IMR-90 (cell line): ENCODE measurements around the gene CCDC170. TPM values are rescaled to one million over a fixed set of nuclear protein-coding genes. Genes with fewer than 3 reads are reported as not detected.

Experiments used
- ATAC-seq: fragments of 200-7000 bp; cut with Tn5 transposase; 2 replicates; pipeline ENCODE4 v1.9.1; 2020; ENCODE audit warnings: low read depth, mild to moderate bottlenecking, moderate library complexity
- BruUV-seq: library from RNA; stranded (reverse); fragments of 400-500 nt; replicated peaks from 2 replicates; lab custom pipeline; 2021; lab: Mats Ljungman, UMichigan
- CTCF ChIA-PET: fragments of 300-600 bp; formaldehyde crosslinking; extraction: SDS; loops from one replicate; lab custom pipeline; 2021; ENCODE audit warnings: antibody characterized with exemption; lab: Yijun Ruan, JAX
- POLR2A ChIA-PET: fragments of 300-600 bp; sonication (Branson Sonifier 250); formaldehyde crosslinking; loops from one replicate; lab custom pipeline; 2022; ENCODE audit warnings: antibody characterized with exemption; ENCODE audit not compliant: unreplicated experiment; lab: Charles Lee
- DNase-seq: peaks from one replicate; pipeline ENCODE4 v3.0.0; 2013
- H2AFZ ChIP-seq: replicated peaks from 2 replicates; pipeline ENCODE3; 2013; ENCODE audit warnings: low read length, mild to moderate bottlenecking; ENCODE audit not compliant: poor library complexity
- H2AK5ac ChIP-seq: 2 replicates; pipeline ENCODE4 v1.6.1; 2013; ENCODE audit warnings: low read depth, low read length, inconsistent platforms
- H2AK9ac ChIP-seq: replicated peaks from 2 replicates; pipeline ENCODE3; 2013; ENCODE audit warnings: mild to moderate bottlenecking, low read depth, low read length, moderate library complexity; ENCODE audit not compliant: poor library complexity
- H2BK120ac ChIP-seq: 2 replicates; pipeline ENCODE4 v1.6.1; 2013; ENCODE audit warnings: low read depth, low read length, inconsistent platforms
- H2BK15ac ChIP-seq: 3 replicates; pipeline ENCODE4 v1.6.1; 2013; ENCODE audit warnings: low read depth, low read length, inconsistent platforms
- H2BK20ac ChIP-seq: 2 replicates; pipeline ENCODE4 v1.6.1; 2013; ENCODE audit warnings: low read depth, mild to moderate bottlenecking, inconsistent platforms, low read length, moderate library complexity
- H2BK5ac ChIP-seq: 2 replicates; pipeline ENCODE4 v1.6.1; 2013; ENCODE audit warnings: mild to moderate bottlenecking, low read depth, low read length, inconsistent platforms; ENCODE audit not compliant: poor library complexity, severe bottlenecking
- H3K14ac ChIP-seq: replicated peaks from 2 replicates; pipeline ENCODE4 v1.6.1; 2013; ENCODE audit warnings: low read depth, low read length, inconsistent platforms
- H3K18ac ChIP-seq: 2 replicates; pipeline ENCODE4 v1.6.1; 2013; ENCODE audit warnings: low read depth, low read length, control low read depth
- H3K23ac ChIP-seq: 2 replicates; pipeline ENCODE4 v1.6.1; 2013; ENCODE audit warnings: low read depth, low read length, inconsistent platforms
- H3K27ac ChIP-seq: 2 replicates; pipeline ENCODE4 v1.5.1; 2013; ENCODE audit warnings: mild to moderate bottlenecking, control low read depth, low read length; ENCODE audit not compliant: insufficient read depth
- H3K27me3 ChIP-seq: 2 replicates; pipeline ENCODE4 v1.6.1; 2013; ENCODE audit warnings: low read length; ENCODE audit not compliant: control insufficient read depth, insufficient read depth
- H3K36me3 ChIP-seq: 2 replicates; pipeline ENCODE4 v1.6.1; 2013; ENCODE audit warnings: low read length, mixed read lengths; ENCODE audit not compliant: control insufficient read depth, insufficient read depth
- H3K4ac ChIP-seq: 2 replicates; pipeline ENCODE4 v1.6.1; 2013; ENCODE audit warnings: low read depth, low read length, inconsistent platforms
- H3K4me1 ChIP-seq: 2 replicates; pipeline ENCODE4 v1.6.1; 2013; ENCODE audit warnings: low read length, mixed read lengths; ENCODE audit not compliant: control insufficient read depth, insufficient read depth
- H3K4me2 ChIP-seq: 2 replicates; pipeline ENCODE4 v1.6.1; 2013; ENCODE audit warnings: low read depth, mild to moderate bottlenecking, control low read depth, low read length, moderate library complexity
- H3K4me3 ChIP-seq: 2 replicates; pipeline ENCODE4 v1.5.1; 2013; ENCODE audit warnings: low read depth, mild to moderate bottlenecking, control low read depth, low read length, moderate library complexity; ENCODE audit not compliant: insufficient read depth
- H3K56ac ChIP-seq: 2 replicates; pipeline ENCODE4 v1.6.1; 2013; ENCODE audit warnings: low read length, inconsistent platforms; ENCODE audit not compliant: insufficient read depth; ENCODE audit errors: extremely low read depth
- H3K79me1 ChIP-seq, 2 experiments: 2 replicates each; pipeline ENCODE4 v1.6.1; 2013; ENCODE audit warnings: low read length in 2 of 2, inconsistent platforms in 1 of 2, low read depth in 1 of 2
- H3K9ac ChIP-seq: 2 replicates; pipeline ENCODE4 v1.6.1; 2013; ENCODE audit warnings: low read depth, low read length, control low read depth
- H3K9me1 ChIP-seq: 2 replicates; pipeline ENCODE4 v1.6.1; 2013; ENCODE audit warnings: low read length, inconsistent platforms; ENCODE audit not compliant: insufficient read depth
- H3K9me3 ChIP-seq: 2 replicates; pipeline ENCODE4 v1.6.1; 2013; ENCODE audit warnings: low read length; ENCODE audit not compliant: control insufficient read depth, insufficient read depth
- H4K20me1 ChIP-seq: 2 replicates; pipeline ENCODE4 v1.6.1; 2013; ENCODE audit warnings: low read length, inconsistent platforms; ENCODE audit not compliant: insufficient read depth
- H4K5ac ChIP-seq: 2 replicates; pipeline ENCODE4 v1.6.1; 2013; ENCODE audit warnings: mild to moderate bottlenecking, low read depth, low read length, control low read depth
- H4K8ac ChIP-seq, 2 experiments: 2 replicates each; pipeline ENCODE4 v1.6.1; 2013; ENCODE audit warnings: low read depth in 2 of 2, low read length in 2 of 2, control low read depth in 1 of 2, inconsistent platforms in 1 of 2
- H4K91ac ChIP-seq: 2 replicates; pipeline ENCODE4 v1.6.1; 2013; ENCODE audit warnings: low read depth, low read length, inconsistent platforms; ENCODE audit not compliant: insufficient read depth
- BHLHE40 ChIP-seq: fragments of 150-350 bp; IDR thresholded peaks from 2 replicates; pipeline ENCODE4 v1.6.1; 2016; ENCODE audit warnings: mild to moderate bottlenecking, low read depth, low read length
- CEBPB ChIP-seq: IDR thresholded peaks from 2 replicates; pipeline ENCODE4 v1.6.1; 2012; ENCODE audit warnings: low read depth, low read length, improper control_type of control experiment
- FOS ChIP-seq: fragments of 150-350 bp; IDR thresholded peaks from 2 replicates; pipeline ENCODE4 v1.6.1; 2016; ENCODE audit warnings: low read depth, low read length
- MAFK ChIP-seq: IDR thresholded peaks from 2 replicates; pipeline ENCODE4 v1.6.1; 2012; ENCODE audit warnings: low read depth, low read length, improper control_type of control experiment
- MAZ ChIP-seq: IDR thresholded peaks from 2 replicates; pipeline ENCODE4 v1.6.1; 2012; ENCODE audit warnings: low read depth, mild to moderate bottlenecking, low read length, improper control_type of control experiment, moderate library complexity, borderline replicate concordance
- MXI1 ChIP-seq: IDR thresholded peaks from 2 replicates; pipeline ENCODE4 v1.6.1; 2012; ENCODE audit warnings: low read depth, mild to moderate bottlenecking, low read length, moderate library complexity, borderline replicate concordance
- NFE2L2 ChIP-seq: fragments of 150-350 bp; IDR thresholded peaks from 2 replicates; pipeline ENCODE4 v1.6.1; 2016; ENCODE audit warnings: low read depth, mild to moderate bottlenecking, low read length
- POLR2A ChIP-seq: IDR thresholded peaks from 2 replicates; pipeline ENCODE4 v1.6.1; 2012; ENCODE audit warnings: mild to moderate bottlenecking, low read depth, low read length
- RAD21 ChIP-seq: IDR thresholded peaks from 2 replicates; pipeline ENCODE4 v1.6.1; 2012; ENCODE audit warnings: low read length, improper control_type of control experiment
- RCOR1 ChIP-seq: IDR thresholded peaks from 2 replicates; pipeline ENCODE4 v1.6.1; 2012; ENCODE audit warnings: mild to moderate bottlenecking, low read length, improper control_type of control experiment; ENCODE audit not compliant: insufficient replicate concordance
- RFX5 ChIP-seq: IDR thresholded peaks from 2 replicates; pipeline ENCODE4 v1.8.0; 2012; ENCODE audit warnings: low read depth, mild to moderate bottlenecking, low read length, moderate library complexity
- WGBS, 2 experiments: methylation state at CpG; one replicate each; pipeline versions ENCODE4 v1.1.5 to v1.1.7; 2013; ENCODE audit warnings: missing lambda C conversion rate in 2 of 2; ENCODE audit not compliant: insufficient read length in 1 of 2; ENCODE audit errors: extremely low coverage in 2 of 2; 5-methylcytosine and 5-hydroxymethylcytosine counted together
- dilution Hi-C: fragments of 300-500 bp; cut with HindIII; formaldehyde crosslinking; loops from one replicate; pipeline ENCODE4 v1.14.3; 2018; ENCODE audit warnings: low sequenced_read_pairs; ENCODE audit not compliant: unreplicated experiment
- in situ Hi-C: fragments of 300-500 bp; cut with MboI; formaldehyde crosslinking; loops from 3 replicates; pipeline ENCODE4 v1.14.3; 2019; ENCODE audit warnings: low sequenced_read_pairs, inconsistent platforms, mixed read lengths
- intact Hi-C: fragments of 100-400 bp; cut with micrococcal nuclease; formaldehyde crosslinking; loops from 2 replicates; pipeline ENCODE4 v1.10.0; 2022
- polyA plus RNA-seq, 3 experiments: library from polyadenylated mRNA; depleted of rRNA; stranded (reverse); fragments of >200 nt; gene quantifications; 2 replicates each; pipeline ENCODE4 v1.2.3, GENCODE V29; 2012; ENCODE audit warnings: low replicate concordance in 1 of 3
- total RNA-seq: library from RNA; depleted of rRNA; stranded (reverse); fragments of >200 nt; gene quantifications from 2 replicates; pipeline ENCODE4 v1.2.3, GENCODE V29; 2012
- TF ChIP-seq, protein P1 (sequence below): fragments of 150-350 bp; IDR thresholded peaks from 2 replicates; pipeline ENCODE4 v1.6.1; 2016; ENCODE audit warnings: low read depth, mild to moderate bottlenecking, low read length, moderate library complexity, borderline replicate concordance

Gene CCDC170
- total and polyA plus RNA-seq, 2 of the 4 experiments (the other 2 are of a cell fraction) = 0.12 to 0.54 TPM

DNA sequence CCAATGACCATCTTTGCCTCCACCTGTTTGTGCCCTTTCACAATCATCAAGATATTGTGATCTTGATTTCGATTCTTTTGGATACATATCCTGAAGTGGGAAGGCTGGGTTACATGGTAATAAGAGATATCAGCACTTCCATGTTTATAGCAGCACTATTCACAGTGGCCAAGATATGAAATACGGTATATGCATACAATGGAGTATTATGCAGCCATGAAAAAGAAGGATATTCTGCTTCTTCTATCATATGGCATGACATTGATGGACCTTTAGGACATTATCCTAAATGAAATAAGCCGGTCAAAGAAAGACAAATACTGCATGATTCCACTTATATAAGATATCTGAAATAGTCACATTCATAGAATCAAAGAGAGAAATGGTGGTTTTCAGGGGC is 144.0 kb downstream of the CCDC170 start:
- Histone ChIP-seq H3K18ac (no peak overlapping the region), H4K5ac (no peak overlapping the region), H3K14ac (no peak overlapping the region), H3K56ac (no peak overlapping the region), H3K9ac (no peak overlapping the region), H3K4me3 (no peak overlapping the region), H2BK20ac (no peak overlapping the region), H4K20me1 (no peaks in the 10 kb centered on the region), H4K8ac (no peak overlapping the region), H2AK9ac (no peak overlapping the region), H3K27me3 (no peaks in the 10 kb centered on the region), H3K4ac (no peak overlapping the region), H3K9me1 (no peaks in the 10 kb centered on the region), H2AK5ac (no peak overlapping the region), H2AFZ (no peak overlapping the region), H3K36me3 (no peaks in the 10 kb centered on the region), H3K9me3 (no peaks in the 10 kb centered on the region), H3K79me1 (no peaks in the 10 kb centered on the region), H3K27ac (no peak overlapping the region), H3K4me2 (no peak overlapping the region), H2BK15ac (no peak overlapping the region), H3K4me1 (no peaks in the 10 kb centered on the region), H4K91ac (no peak overlapping the region), H3K23ac (no peak overlapping the region), H2BK120ac (no peak overlapping the region), H2BK5ac (no peak overlapping the region)
- CTCF ChIA-PET = no interaction called here
- POLR2A ChIA-PET = no interaction called here
- dilution Hi-C loops = no loop called here
- no TSS peak for BruUV-seq
- DNase-seq = no peak
- intact Hi-C loops = no loop called here
- ATAC-seq = no peak
- TF ChIP-seq MAFK (no peak), POLR2A (no peak), NFE2L2 (no peak), RAD21 (no peak), RFX5 (no peak), RCOR1 (no peak), MAZ (no peak), MXI1 (no peak), FOS (no peak), BHLHE40 (no peak), CEBPB (no peak)
- TF ChIP-seq, protein P1, sequence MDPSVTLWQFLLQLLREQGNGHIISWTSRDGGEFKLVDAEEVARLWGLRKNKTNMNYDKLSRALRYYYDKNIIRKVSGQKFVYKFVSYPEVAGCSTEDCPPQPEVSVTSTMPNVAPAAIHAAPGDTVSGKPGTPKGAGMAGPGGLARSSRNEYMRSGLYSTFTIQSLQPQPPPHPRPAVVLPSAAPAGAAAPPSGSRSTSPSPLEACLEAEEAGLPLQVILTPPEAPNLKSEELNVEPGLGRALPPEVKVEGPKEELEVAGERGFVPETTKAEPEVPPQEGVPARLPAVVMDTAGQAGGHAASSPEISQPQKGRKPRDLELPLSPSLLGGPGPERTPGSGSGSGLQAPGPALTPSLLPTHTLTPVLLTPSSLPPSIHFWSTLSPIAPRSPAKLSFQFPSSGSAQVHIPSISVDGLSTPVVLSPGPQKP = no peak
- WGBS, 2 experiments = no CpG with 5 or more reads among the region's 3 CpGs
- in situ Hi-C loops = no loop called here
